T47D (cell line): ENCODE measurements around the gene CCL26.
"Not testable (repeated sequence)": the region's sequence is repeated elsewhere in the genome, so short reads cannot be mapped to it uniquely, and the experiment has no call there.

Experiments
- DNase-seq, 2 experiments: peaks; one replicate each; pipeline versions ENCODE4 v3.0.0 to v3.0.0-alpha.2; 2011 to 2012; ENCODE audit warnings: low read depth in 1 of 2, low spot score in 1 of 2
- JUND ChIP-seq: IDR thresholded peaks from 2 replicates; pipeline ENCODE4 v1.6.1; 2012; ENCODE audit warnings: low read depth
- in situ Hi-C: cut with HindIII; loops from 2 replicates; pipeline ENCODE4 v1.10.0; 2016; ENCODE audit warnings: low sequenced_read_pairs, low pct_unique_long_range_greater_than_20kb

The CCL26 gene

DNA sequence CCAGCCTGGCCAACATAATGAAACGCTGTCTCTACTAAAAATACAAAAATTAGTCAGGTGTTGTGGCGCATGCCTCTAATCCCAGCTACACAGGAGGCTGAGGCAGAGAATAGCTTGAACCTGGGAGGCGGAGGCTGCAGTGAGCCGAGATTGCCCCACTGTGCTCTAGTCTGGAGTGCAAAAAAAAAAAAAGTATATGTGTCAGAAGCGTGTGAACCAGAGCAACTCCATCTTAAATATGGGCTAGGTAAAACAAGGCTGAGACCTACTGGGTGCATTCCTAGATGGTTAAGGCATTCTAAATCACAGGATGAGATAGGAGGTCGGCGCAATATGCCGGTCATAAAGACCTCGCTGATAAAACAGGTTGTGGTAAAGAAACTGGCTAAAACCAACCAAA is 35.4 kb upstream of the CCL26 start:
- no peak for TF ChIP-seq JUND
- no peak for DNase-seq
- in situ Hi-C loops = no loop called here

DNA sequence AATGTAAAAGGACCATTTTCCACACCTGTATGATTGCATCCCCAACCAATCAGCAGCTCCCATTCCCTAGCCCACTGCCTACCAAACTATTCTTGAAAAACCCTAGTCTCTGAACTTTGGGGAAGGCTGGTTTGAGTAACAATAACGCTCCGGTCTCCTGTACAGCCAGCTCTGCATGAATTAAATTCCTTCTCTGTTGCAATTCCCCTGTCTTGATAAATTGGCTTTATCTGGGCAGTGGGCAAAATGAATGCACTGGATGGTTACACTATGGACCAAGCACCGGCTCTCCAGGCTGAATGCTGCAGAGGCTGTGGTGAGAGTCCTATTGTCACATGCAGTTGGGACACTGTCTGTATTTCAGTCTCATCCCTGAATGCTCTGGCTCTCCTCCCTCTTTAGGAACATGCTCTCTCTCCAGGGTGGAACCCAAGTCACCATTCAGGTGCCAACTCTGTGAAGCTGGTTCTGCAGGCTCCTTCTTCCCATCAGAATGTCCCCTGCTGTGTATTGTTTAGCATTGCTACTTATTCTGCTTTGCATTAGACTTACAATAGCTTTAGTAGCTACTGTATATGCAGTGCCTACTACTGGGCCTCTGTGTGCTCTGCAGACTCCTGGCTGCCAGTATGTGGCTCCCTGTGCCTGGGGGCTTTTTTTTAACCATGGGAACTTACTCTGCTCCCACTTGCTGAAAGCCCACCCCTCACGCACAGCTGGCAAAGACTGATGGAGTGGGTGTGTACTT is 34.7 kb upstream of the CCL26 start:
- in situ Hi-C loops = no loop called here
- TF ChIP-seq JUND = no peak
- DNase-seq = no peak

DNA sequence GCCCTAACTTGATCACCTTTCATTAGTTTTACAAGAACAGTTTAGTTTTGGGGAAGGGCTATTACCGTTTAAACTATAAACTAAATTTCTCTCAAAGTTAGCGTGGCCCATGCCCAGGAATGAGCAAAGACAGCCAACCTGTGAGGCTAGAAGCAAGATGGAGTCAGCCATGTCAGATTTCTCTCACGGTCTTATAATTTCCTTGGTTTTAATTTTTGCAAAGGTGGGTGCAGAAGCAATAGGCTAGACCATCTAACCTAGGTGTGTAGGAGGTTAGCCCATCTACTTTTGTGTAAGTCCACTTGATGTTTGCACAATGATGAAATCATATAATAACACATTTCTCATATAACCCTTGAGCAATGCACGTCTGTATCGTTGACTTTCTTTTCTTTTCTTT is 32.7 kb upstream of the CCL26 start:
- in situ Hi-C loops = no loop called here
- no peak for DNase-seq
- TF ChIP-seq JUND = no peak

DNA sequence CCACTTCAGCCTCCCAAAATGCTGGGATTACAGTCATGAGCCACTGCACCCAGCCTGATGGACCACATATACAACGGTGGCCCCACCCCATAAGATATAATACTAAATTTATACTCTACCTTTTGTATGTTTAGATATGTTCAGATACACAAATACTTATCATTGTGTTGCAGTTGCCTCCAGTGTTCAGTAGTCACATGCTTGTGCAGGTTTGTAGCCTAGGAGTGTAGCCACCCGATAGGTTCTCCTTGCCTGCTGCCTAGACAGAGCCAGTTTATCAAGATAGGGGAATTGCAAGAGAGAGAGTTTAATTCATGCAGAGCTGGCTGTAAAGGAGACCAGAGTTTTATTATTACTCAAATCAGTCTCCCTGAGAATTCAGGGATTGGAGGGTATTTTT is 32.0 kb upstream of the CCL26 start:
- no peak for DNase-seq
- TF ChIP-seq JUND = no peak
- in situ Hi-C loops = no loop called here

DNA sequence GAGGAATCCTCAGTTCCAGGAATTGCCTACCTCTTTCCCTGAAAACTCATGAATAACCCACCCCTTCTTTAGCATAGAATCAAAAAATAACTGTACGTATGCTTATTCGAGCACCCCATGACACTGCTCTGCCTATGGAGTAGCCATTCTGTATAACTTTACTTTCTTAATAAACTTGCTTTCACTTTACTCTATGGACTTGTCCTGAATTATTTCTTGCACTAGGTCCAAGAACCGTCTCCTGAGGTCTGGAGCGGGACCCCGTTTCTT is 30.5 kb upstream of the CCL26 start:
- no peak for TF ChIP-seq JUND
- DNase-seq = no peak
- in situ Hi-C loops = no loop called here

DNA sequence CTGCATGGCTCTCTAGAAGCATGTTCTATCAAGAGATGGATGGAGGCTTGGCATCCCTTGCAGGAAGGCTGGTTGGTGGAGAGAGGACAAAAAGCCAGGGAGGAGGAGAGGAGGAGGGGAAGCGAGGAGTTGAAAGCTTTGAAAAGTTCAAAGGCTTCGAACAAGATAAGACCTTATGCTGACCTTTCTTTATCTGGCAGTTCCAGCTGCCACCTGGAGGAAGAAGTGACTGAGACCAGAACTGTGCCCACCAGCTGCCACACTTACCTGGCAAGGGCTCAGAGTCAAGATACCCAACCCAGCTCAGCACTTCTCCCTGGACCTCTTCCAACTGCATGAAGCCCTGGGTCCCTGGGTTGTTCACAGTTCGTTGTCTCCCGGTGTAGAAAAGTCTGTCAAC is 26.8 kb upstream of the CCL26 start:
- in situ Hi-C loops = no loop called here
- TF ChIP-seq JUND = no peak

DNA sequence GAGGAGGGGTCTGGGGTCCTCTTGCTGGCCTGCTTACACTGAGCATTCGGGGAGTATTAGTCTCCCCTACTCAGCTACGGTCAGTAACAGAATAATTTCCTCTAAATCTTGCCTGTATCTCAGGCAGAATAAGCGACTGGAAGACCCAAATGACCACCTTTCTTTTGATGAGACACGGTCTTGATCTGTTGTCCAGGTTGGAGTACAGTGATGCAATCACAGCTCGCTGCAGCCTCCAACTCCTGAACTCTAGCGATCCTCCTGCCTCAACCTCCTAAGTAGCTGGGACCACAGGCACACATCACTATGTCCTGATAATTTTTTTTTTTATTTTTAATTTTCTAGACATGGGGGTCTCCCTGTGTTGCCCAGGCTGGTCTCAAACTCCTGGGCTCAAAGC is 24.4 kb upstream of the CCL26 start:
- no peak for TF ChIP-seq JUND
- in situ Hi-C loops = no loop called here
- no peak for DNase-seq

More for the DNA sequence above, 26.8 kb upstream of the CCL26 start:
- DNase-seq = no peak

DNA sequence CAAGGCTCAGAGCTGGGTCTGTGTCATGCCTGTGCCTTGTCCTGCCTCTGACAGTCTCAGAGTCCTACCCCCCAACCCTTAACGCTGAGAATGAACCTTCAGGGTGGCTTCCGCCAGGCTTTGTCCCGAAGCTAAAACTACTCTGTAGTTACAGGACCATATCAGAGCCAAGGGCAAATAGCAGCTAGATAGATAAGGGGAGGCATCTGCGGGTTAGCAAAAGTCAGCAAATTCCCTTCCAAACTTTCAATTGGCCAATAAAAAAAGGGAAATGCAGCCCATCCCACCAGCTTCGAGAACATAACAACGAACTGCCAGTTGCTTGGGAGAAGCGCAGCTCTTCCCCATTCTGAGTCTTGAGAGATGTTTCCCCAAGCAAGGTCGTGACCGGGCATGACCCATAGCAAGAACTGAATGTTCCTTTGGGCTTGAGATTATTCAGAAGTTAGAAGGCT is 23.8 kb upstream of the CCL26 start:
- in situ Hi-C loops = no loop called here

DNA sequence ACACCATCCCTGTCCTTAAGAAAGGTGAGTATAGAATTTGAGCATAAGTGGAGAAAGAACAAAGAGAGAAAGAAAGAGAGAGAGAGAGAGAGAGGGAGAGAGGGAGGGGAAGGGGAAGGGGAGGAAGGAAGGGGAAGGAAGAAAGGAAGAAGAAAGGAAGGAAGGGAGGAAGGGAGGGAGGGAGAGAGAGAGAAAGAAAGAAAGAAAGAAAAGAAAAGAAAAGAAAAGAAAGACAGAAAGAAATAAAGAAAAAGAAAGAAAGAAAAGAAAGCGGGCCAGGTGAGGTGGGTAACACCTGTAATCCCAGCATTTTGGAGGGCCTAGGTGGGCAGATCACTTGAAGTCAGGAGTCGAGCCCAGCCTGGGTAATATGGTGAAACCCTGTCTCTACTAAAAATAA is 21.7 kb upstream of the CCL26 start:
- no peak for TF ChIP-seq JUND
- in situ Hi-C loops = no loop called here
- DNase-seq = no peak

More for the DNA sequence above, 23.8 kb upstream of the CCL26 start:
- DNase-seq = no peak
- no peak for TF ChIP-seq JUND

DNA sequence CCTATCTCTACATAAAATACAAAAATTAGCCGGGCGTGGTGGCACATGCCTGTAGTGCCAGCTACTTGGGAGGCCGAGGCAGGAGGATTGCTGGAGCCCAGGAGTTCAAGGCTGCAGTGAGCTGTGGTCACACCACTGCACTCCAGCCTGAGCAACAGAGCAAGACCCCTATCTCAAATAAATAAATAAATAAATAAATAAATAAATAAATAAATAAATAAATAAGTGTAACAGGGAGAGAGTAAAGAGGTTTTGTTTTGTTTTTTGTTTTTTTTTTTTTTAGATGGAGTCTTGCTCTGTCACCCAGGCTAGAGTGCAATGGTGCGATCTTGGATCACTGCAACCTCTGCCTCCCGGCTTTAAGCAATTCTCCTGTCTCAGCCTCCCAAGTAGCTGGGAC is 20.6 kb upstream of the CCL26 start:
- DNase-seq, in situ Hi-C loops: not testable (repeated sequence)

DNA sequence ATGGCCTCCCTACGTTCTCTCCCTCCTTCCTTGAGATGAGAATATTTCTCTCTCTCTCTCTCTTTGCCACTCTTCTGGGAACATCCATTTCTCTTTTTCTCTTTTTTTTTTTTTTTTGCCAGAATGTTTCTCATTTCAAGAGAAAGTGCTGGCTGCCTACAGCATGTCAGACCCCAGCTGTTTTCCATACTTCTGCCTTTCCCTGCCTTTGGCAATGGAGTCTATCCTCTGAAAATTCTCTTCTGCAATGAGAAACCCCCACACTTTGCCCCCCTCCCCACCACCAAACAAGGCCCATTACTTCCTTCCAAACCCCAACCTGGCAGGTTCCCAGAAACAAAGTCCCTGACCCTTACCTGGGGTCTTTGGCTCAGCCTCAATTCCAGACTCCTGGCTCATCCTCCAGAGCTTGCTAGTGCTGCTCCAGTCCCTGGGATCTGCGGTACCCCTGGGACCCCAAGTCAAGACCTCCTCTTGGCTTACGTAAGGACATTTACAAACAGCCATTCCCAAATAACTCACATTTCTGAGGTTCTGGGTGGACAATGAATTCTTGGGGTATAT is 17.4 kb upstream of the CCL26 start:
- in situ Hi-C loops = no loop called here
- no peak for TF ChIP-seq JUND
- no peak for DNase-seq

DNA sequence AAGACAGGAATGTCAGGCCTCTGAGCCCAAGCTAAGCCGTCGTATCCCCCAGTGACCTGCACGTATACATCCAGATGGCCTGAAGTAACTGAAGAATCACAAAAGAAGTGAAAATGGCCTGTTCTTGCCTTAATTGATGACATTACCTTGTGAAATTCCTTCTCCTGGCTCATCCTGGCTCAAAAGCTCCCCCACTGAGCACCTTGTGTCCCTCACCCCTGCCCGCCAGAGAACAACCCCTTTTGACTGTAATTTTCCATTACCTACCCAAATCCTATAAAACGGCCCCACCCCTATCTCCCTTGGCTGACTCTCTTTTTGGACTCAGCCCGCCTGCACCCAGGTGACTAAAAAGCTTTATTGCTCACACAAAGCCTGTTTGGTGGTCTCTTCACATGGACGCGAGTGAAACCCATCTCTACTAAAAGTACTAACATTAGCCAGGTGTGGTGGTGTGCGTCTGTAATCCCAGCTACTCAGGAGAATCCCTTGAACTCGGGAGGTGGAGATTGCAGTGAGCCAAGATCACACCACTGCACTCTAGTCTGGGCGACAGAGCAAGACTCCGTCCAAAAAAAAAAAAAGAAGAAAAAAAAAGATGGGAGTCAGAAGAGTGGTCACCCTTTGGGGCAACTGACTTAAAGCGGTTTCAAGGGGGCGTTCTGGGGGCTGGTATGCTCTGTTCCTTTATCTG is 16.3 kb upstream of the CCL26 start:
- in situ Hi-C loops, DNase-seq: not testable (repeated sequence)

DNA sequence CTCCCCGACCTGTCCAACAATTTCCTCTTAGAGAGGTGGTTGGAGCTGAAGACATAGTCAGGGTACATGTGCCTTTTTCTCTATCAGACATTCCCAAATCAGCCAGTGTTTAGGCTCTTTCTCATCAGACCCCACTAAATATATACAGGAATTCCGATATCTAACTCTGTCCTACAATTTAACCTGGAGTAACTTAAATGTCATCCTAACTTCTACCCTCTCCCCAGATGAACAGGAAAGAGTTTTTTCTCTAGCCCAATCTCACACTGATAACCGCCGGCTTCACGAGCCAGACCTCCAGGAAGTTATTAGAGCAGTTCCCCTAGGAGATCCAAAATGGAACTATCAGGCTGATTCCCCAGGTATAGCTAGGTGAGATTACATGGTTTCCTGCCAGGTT is 11.0 kb upstream of the CCL26 start:
- DNase-seq, in situ Hi-C loops: not testable (repeated sequence)

DNA sequence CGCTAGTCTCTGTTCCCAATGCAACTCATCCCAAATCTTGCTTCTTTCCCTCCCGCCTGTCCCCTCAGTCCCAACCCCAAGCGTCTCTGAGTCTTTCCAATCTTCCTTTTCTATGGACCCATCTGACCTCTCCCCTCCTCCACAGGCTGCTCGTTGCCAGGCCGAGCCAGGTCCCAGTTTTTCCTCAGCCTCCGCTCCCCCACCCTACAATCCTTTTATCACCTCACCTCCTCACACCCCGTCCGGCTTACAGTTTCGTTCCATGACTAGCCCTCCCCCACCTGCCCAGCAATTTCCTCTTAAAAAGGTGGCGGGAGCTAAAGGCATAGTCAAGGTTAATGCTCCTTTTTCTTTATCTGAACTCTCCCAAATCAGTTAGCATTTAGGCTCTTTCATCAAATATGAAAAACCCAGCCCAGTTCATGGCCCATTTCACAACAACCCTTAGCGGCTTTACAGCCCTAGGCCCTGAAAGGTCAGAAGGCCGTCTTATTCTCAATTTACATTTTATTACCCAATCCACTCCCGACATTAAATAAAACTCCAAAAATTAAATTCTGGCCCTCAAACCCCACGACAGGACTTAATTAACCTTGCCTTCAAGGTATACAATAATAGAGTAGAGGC is 8.7 kb upstream of the CCL26 start:
- DNase-seq, in situ Hi-C loops: not testable (repeated sequence)

DNA sequence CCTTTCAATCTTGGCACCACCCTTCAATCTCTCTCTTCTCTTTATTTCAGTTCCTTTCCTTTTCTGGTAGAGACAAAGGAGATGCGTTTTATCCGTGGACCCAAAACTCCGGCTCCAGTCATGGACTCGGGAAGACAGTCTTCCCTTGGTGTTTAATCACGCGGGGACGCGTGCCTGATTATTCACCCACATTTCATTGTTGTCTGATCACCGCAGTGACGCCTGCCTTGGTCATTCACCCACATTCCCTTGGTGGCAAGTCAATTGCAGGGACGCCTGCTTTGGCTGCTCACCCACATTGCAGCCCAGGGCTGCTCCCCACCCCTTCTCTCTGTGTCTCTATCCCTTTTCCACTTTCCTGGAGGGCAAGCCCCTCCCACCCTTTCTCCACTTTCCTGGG is 7.5 kb upstream of the CCL26 start:
- DNase-seq, in situ Hi-C loops: not testable (repeated sequence)

DNA sequence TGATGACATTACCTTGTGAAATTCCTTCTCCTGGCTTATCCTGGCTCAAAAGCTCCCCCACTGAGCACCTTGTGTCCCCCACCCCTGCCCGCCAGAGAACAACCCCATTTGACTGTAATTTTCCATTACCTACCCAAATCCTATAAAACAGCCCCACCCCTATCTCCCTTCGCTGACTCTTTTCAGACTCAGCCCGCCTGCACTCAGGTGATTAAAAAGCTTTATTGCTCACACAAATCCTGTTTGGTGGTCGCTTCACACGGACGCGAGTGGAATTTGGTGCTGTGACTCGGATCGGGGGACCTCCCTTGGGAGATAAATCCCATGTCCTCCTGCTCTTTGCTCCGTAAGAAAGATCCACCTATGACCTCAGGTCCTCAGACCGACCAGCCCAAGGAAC is 7.0 kb upstream of the CCL26 start:
- in situ Hi-C loops, DNase-seq: not testable (repeated sequence)
